OCI-LY1 (cell line): ENCODE measurements around the gene MED26.

ENCODE experiments used
- CTCF ChIP-seq: fragments of 200-600 bp; sonication (generic), shearing (Covaris generic); IDR thresholded peaks from 2 replicates; pipeline ENCODE4 v1.5.1; 2017; ENCODE audit warnings: mild to moderate bottlenecking, antibody characterized with exemption, low read length, moderate library complexity, mixed read lengths
- EZH2 ChIP-seq: fragments of 200-600 bp; sonication (generic), shearing (Covaris generic); IDR thresholded peaks from 2 replicates; pipeline ENCODE4 v1.8.0; 2017; ENCODE audit warnings: borderline replicate concordance, mixed run types, mild to moderate bottlenecking, antibody characterized with exemption, low read length, moderate library complexity, mixed read lengths

GRCh38 chr19:16544473-16545231 is 83.4 kb downstream of the MED26 start:
- TF ChIP-seq CTCF (no peak), EZH2 (no peak)
